SK-N-SH (cell line): Measurements from ENCODE around the gene LARGE1. TPM values are rescaled to one million over a fixed set of nuclear protein-coding genes. Genes with fewer than 3 reads are reported as not detected.

Experiments
- CTCF ChIA-PET: fragments of 300-600, 350-600 bp; formaldehyde crosslinking; extraction: SDS; loops from one replicate; lab custom pipeline; 2021; lab: Yijun Ruan, JAX
- POLR2A ChIA-PET: fragments of 350-600 bp; sonication (Branson Sonifier 250); formaldehyde crosslinking; extraction: SDS; loops from one replicate; lab custom pipeline; 2020; ENCODE audit warnings: antibody characterized with exemption, inconsistent platforms; lab: Yijun Ruan, JAX
- DNase-seq: peaks from one replicate; pipeline ENCODE4 v3.0.0; 2012
- H2AFZ ChIP-seq: fragments of 200-600 bp; sonication (generic); 2 replicates; pipeline ENCODE4 v1.8.1; 2016; ENCODE audit warnings: antibody characterized with exemption, mild to moderate bottlenecking, low read depth
- H3F3A ChIP-seq: fragments of 200-600 bp; sonication (generic); replicated peaks from 2 replicates; pipeline ENCODE3; 2016; ENCODE audit warnings: antibody characterized with exemption, mild to moderate bottlenecking; ENCODE audit not compliant: insufficient read depth
- H3K27ac ChIP-seq, 2 experiments: fragments of 200-500 bp in 1 of 2; fragments of 200-600 bp in 1 of 2; sonication (Bioruptor generic) in 1 of 2; sonication (generic), shearing (Covaris generic) in 1 of 2; 2 replicates each; pipeline versions ENCODE4 v1.5.1 to v1.6.1; 2014 to 2016; ENCODE audit warnings: low read depth in 2 of 2, inconsistent platforms in 1 of 2, low read length in 1 of 2, mild to moderate bottlenecking in 1 of 2, mixed read lengths in 1 of 2
- H3K27me3 ChIP-seq: fragments of 200-600 bp; sonication (generic), shearing (Covaris generic); 2 replicates; pipeline ENCODE4 v1.6.1; 2016; ENCODE audit warnings: mixed run types; ENCODE audit not compliant: insufficient read depth
- H3K36me3 ChIP-seq, 2 experiments: fragments of 200-500 bp in 1 of 2; fragments of 200-600 bp in 1 of 2; sonication (Bioruptor generic) in 1 of 2; sonication (generic) in 1 of 2; replicated peaks in 1 of 2; 2 replicates each; pipeline versions ENCODE3 to v1.5.1; 2014 to 2016; ENCODE audit warnings: low read length in 1 of 2, mild to moderate bottlenecking in 1 of 2; ENCODE audit not compliant: insufficient read depth in 2 of 2, control insufficient read depth in 1 of 2
- H3K4me1 ChIP-seq, 2 experiments: fragments of 200-500 bp in 1 of 2; fragments of 200-600 bp in 1 of 2; sonication (Bioruptor generic) in 1 of 2; sonication (generic), shearing (Covaris generic) in 1 of 2; 2 replicates each; pipeline versions ENCODE4 v1.5.1 to v1.6.1; 2014 to 2016; ENCODE audit warnings: low read depth in 1 of 2, low read length in 1 of 2, mixed run types in 1 of 2; ENCODE audit not compliant: insufficient read depth in 2 of 2, control insufficient read depth in 1 of 2
- H3K4me2 ChIP-seq: fragments of 200-600 bp; sonication (generic), shearing (Covaris generic); 2 replicates; pipeline ENCODE4 v1.6.1; 2017; ENCODE audit warnings: mixed run types
- H3K4me3 ChIP-seq, 2 experiments: fragments of 200-500 bp in 1 of 2; fragments of 200-600 bp in 1 of 2; sonication (Bioruptor generic) in 1 of 2; sonication (generic), shearing (Covaris generic) in 1 of 2; 2 replicates each; pipeline versions ENCODE4 v1.5.1 to v1.8.1; 2014 to 2016; ENCODE audit warnings: low read depth in 2 of 2, inconsistent platforms in 1 of 2, low read length in 1 of 2, mild to moderate bottlenecking in 1 of 2, mixed read lengths in 1 of 2, moderate library complexity in 1 of 2
- H3K79me2 ChIP-seq: fragments of 200-600 bp; sonication (generic); 2 replicates; pipeline ENCODE4 v1.8.1; 2017; ENCODE audit warnings: mild to moderate bottlenecking; ENCODE audit not compliant: insufficient read depth
- H3K9ac ChIP-seq: fragments of 200-600 bp; sonication (generic); 2 replicates; pipeline ENCODE4 v1.6.1; 2017; ENCODE audit warnings: mixed run types
- H3K9me2 ChIP-seq: fragments of 200-600 bp; sonication (generic); 2 replicates; pipeline ENCODE4 v1.6.1; 2017; ENCODE audit warnings: mixed run types
- H3K9me3 ChIP-seq: fragments of 200-600 bp; sonication (generic); 2 replicates; pipeline ENCODE4 v1.6.1; 2017; ENCODE audit warnings: mixed run types, mild to moderate bottlenecking, moderate library complexity
- H4K20me1 ChIP-seq: fragments of 200-600 bp; sonication (generic); 2 replicates; pipeline ENCODE4 v1.6.1; 2017; ENCODE audit warnings: mild to moderate bottlenecking, mixed run types; ENCODE audit not compliant: insufficient read depth
- ELF1 ChIP-seq: IDR thresholded peaks from 2 replicates; pipeline ENCODE4 v1.4.0; 2012
- EZH2phosphoT487 ChIP-seq: fragments of 200-600 bp; sonication (generic); IDR thresholded peaks from 2 replicates; pipeline ENCODE4 v1.6.1; 2017; ENCODE audit warnings: low read depth, mixed run types, mild to moderate bottlenecking, antibody characterized with exemption, moderate library complexity, borderline replicate concordance
- FOSL2 ChIP-seq: IDR thresholded peaks from 2 replicates; pipeline ENCODE4 v1.4.0; 2012; ENCODE audit warnings: low read depth, mild to moderate bottlenecking, moderate library complexity, borderline replicate concordance
- GABPA ChIP-seq: IDR thresholded peaks from 2 replicates; pipeline ENCODE4 v1.4.0; 2012; ENCODE audit warnings: low read depth, mild to moderate bottlenecking
- JUND ChIP-seq: IDR thresholded peaks from 2 replicates; pipeline ENCODE4 v1.4.0; 2012
- MXI1 ChIP-seq: IDR thresholded peaks from 2 replicates; pipeline ENCODE4 v1.6.1; 2012; ENCODE audit warnings: mild to moderate bottlenecking, low read depth, low read length, improper control_type of control experiment
- NFIC ChIP-seq: IDR thresholded peaks from 2 replicates; pipeline ENCODE4 v1.4.0; 2012; ENCODE audit warnings: borderline replicate concordance
- POLR2AphosphoS5 ChIP-seq: IDR thresholded peaks from 2 replicates; pipeline ENCODE4 v1.6.1; 2012; ENCODE audit warnings: low read depth, low read length
- RCOR1 ChIP-seq: fragments of 150-350 bp; IDR thresholded peaks from 2 replicates; pipeline ENCODE4 v1.6.1; 2017; ENCODE audit warnings: antibody characterized with exemption, low read length
- RFX5 ChIP-seq: IDR thresholded peaks from 2 replicates; pipeline ENCODE4 v1.6.1; 2012; ENCODE audit warnings: mild to moderate bottlenecking, improper control_type of control experiment, low read length
- SIN3A ChIP-seq: IDR thresholded peaks from 2 replicates; pipeline ENCODE4 v1.6.1; 2012; ENCODE audit warnings: low read depth, mild to moderate bottlenecking, low read length, moderate library complexity, borderline replicate concordance
- TAF1 ChIP-seq: IDR thresholded peaks from 2 replicates; pipeline ENCODE4 v1.6.1; 2012; ENCODE audit warnings: low read depth, mild to moderate bottlenecking, low read length, moderate library complexity, borderline replicate concordance
- WGBS: methylation state at CpG from one replicate; pipeline ENCODE4 v1.1.6; 2017; ENCODE audit warnings: low lambda C conversion rate; 5-methylcytosine and 5-hydroxymethylcytosine counted together
- polyA plus RNA-seq, 3 experiments: library from polyadenylated mRNA; depleted of rRNA; stranded (reverse); fragments of >200 nt; gene quantifications; 2 replicates each; pipeline ENCODE4 v1.2.3, GENCODE V29; 2012
- TF ChIP-seq, protein P1 (sequence below): IDR thresholded peaks from 2 replicates; pipeline ENCODE4 v1.4.0; 2012; ENCODE audit warnings: low read depth, borderline replicate concordance
- TF ChIP-seq, protein P2 (sequence below): fragments of 200-600 bp; sonication (generic); IDR thresholded peaks from 2 replicates; pipeline ENCODE4 v1.6.1; 2017; ENCODE audit warnings: antibody characterized with exemption, mild to moderate bottlenecking, moderate library complexity
- TF ChIP-seq, protein P3 (sequence below): fragments of 150-350 bp; IDR thresholded peaks from 2 replicates; pipeline ENCODE4 v1.6.1; 2017; ENCODE audit warnings: antibody characterized with exemption, low read length, low read depth, borderline replicate concordance
- TF ChIP-seq, protein P4 (sequence below): fragments of 150-350 bp; IDR thresholded peaks from 2 replicates; pipeline ENCODE4 v1.6.1; 2016; ENCODE audit warnings: mild to moderate bottlenecking, low read depth, low read length

The LARGE1 gene
- polyA plus RNA-seq, 1 of the 3 experiments (the other 2 are of a cell fraction): 1.1 TPM

DNA sequence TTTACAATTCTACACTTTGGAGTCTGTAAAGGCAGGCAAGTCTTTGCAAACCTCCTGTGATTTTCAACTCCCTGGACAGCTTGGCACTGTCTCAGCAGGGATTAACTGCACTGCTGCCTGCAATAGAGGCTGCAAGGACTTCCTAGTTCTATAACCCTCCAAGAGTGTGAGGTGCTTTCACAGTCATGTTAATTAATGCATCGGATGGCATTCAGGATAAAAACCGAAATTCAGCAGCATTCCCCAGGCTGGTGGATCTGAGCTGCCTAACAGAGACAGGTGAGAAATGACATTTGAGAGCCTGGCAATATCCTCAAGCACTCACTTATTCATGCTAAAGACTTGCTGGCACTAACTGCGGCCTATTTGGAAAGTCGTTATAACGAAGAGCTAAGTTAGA, 85.0 kb downstream of the LARGE1 start:
- Histone ChIP-seq H3K4me1 (peaks cover 0 to 17% of the 10 kb centered on the region in 2 experiments; a peak in 2 of 4 replicates), H3K79me2 (no peaks in the 10 kb centered on the region), H2AFZ (no peak overlapping the region), H3K36me3 (no peaks in the 10 kb centered on the region), H3K4me2 (no peak overlapping the region), H3K9ac (no peak overlapping the region), H3K9me2 (no peaks in the 10 kb centered on the region), H3K9me3 (no peaks in the 10 kb centered on the region), H3F3A (no peaks in the 10 kb centered on the region), H4K20me1 (no peaks in the 10 kb centered on the region), H3K27me3 (no peaks in the 10 kb centered on the region), H3K4me3 (no peak overlapping the region), H3K27ac (no peak overlapping the region)
- ChIA-PET CTCF (no interaction called here), POLR2A (no interaction called here)
- WGBS: 71% methylated on average over 5 of the region's 5 CpGs
- TF ChIP-seq RFX5: no peak
- TF ChIP-seq, protein P1, sequence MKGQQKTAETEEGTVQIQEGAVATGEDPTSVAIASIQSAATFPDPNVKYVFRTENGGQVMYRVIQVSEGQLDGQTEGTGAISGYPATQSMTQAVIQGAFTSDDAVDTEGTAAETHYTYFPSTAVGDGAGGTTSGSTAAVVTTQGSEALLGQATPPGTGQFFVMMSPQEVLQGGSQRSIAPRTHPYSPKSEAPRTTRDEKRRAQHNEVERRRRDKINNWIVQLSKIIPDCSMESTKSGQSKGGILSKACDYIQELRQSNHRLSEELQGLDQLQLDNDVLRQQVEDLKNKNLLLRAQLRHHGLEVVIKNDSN: no peak
- TF ChIP-seq, protein P2, sequence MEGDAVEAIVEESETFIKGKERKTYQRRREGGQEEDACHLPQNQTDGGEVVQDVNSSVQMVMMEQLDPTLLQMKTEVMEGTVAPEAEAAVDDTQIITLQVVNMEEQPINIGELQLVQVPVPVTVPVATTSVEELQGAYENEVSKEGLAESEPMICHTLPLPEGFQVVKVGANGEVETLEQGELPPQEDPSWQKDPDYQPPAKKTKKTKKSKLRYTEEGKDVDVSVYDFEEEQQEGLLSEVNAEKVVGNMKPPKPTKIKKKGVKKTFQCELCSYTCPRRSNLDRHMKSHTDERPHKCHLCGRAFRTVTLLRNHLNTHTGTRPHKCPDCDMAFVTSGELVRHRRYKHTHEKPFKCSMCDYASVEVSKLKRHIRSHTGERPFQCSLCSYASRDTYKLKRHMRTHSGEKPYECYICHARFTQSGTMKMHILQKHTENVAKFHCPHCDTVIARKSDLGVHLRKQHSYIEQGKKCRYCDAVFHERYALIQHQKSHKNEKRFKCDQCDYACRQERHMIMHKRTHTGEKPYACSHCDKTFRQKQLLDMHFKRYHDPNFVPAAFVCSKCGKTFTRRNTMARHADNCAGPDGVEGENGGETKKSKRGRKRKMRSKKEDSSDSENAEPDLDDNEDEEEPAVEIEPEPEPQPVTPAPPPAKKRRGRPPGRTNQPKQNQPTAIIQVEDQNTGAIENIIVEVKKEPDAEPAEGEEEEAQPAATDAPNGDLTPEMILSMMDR: no peak
- TF ChIP-seq, protein P3, sequence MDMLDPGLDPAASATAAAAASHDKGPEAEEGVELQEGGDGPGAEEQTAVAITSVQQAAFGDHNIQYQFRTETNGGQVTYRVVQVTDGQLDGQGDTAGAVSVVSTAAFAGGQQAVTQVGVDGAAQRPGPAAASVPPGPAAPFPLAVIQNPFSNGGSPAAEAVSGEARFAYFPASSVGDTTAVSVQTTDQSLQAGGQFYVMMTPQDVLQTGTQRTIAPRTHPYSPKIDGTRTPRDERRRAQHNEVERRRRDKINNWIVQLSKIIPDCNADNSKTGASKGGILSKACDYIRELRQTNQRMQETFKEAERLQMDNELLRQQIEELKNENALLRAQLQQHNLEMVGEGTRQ: no peak
- TF ChIP-seq, protein P4, sequence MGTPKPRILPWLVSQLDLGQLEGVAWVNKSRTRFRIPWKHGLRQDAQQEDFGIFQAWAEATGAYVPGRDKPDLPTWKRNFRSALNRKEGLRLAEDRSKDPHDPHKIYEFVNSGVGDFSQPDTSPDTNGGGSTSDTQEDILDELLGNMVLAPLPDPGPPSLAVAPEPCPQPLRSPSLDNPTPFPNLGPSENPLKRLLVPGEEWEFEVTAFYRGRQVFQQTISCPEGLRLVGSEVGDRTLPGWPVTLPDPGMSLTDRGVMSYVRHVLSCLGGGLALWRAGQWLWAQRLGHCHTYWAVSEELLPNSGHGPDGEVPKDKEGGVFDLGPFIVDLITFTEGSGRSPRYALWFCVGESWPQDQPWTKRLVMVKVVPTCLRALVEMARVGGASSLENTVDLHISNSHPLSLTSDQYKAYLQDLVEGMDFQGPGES: no peak
- TF ChIP-seq POLR2AphosphoS5: no peak
- TF ChIP-seq GABPA: no peak
- TF ChIP-seq EZH2phosphoT487: no peak
- TF ChIP-seq FOSL2: no peak
- TF ChIP-seq ELF1: no peak
- no peak for TF ChIP-seq RCOR1
- TF ChIP-seq JUND: no peak
- TF ChIP-seq NFIC: no peak
- TF ChIP-seq SIN3A: no peak
- no peak for TF ChIP-seq TAF1
- TF ChIP-seq MXI1: no peak
- DNase-seq: no peak
